BE2C (cell line): ENCODE data around the gene NOP9.

Experiments
- DNase-seq: peaks from one replicate; pipeline ENCODE4 v3.0.0-alpha.2; 2020
- H3K27me3 ChIP-seq: fragments of 250-450 bp; sonication (Bioruptor Pico); 2 replicates; pipeline ENCODE4 v1.5.1; 2020; ENCODE audit warnings: mild to moderate bottlenecking
- H3K36me3 ChIP-seq: fragments of 250-450 bp; sonication (Bioruptor Pico); 2 replicates; pipeline ENCODE4 v1.5.1; 2020; ENCODE audit warnings: mild to moderate bottlenecking
- H3K4me1 ChIP-seq: fragments of 250-450 bp; sonication (Bioruptor Pico); 2 replicates; pipeline ENCODE4 v1.5.1; 2020
- H3K4me3 ChIP-seq: 2 replicates; pipeline ENCODE4 v1.5.1; 2011; ENCODE audit warnings: low read depth, low read length
- H3K9me3 ChIP-seq: fragments of 250-450 bp; sonication (Bioruptor Pico); 2 replicates; pipeline ENCODE4 v1.5.1; 2020
- CTCF ChIP-seq: IDR thresholded peaks from 2 replicates; pipeline ENCODE4 v1.5.1; 2012; ENCODE audit warnings: mild to moderate bottlenecking, low read depth, low read length

NOP9 gene

GRCh38 chr14:24337144-24337823 is 37.6 kb downstream of the NOP9 start:
- Histone ChIP-seq H3K9me3 (no peaks in the 10 kb centered on the region), H3K27me3 (peaks cover 68% of the 10 kb centered on the region), H3K4me1 (no peaks in the 10 kb centered on the region), H3K36me3 (no peaks in the 10 kb centered on the region), H3K4me3 (no peak overlapping the region)
- TF ChIP-seq CTCF, result no peak
- DNase-seq, result no peak

DNA sequence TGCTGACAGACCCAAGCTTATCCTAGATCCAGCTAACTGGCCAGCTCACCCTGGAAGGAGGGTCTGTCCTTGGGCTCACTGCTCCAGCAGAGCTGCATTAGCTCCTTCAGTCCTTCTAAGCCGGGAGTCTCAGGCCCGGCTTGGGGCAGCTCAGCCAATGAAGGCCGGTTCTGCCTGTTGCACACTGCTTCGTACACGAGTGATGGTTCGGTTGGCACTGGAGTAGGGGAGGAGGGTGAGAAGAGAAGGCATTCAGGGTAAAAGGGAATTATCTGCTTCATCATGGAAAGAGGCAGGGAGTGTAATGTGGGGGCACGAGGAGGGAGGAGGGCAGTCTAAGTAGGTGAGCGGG is 38.1 kb downstream of the NOP9 start:
- no peak overlapping the region for H3K4me3 ChIP-seq
- no peaks in the 10 kb centered on the region for H3K4me1 ChIP-seq
- H3K27me3 ChIP-seq, result peaks cover 67% of the 10 kb centered on the region
- H3K36me3 ChIP-seq, result no peaks in the 10 kb centered on the region
- no peak for TF ChIP-seq CTCF
- DNase-seq, result no peak
- H3K9me3 ChIP-seq, result no peaks in the 10 kb centered on the region

DNA sequence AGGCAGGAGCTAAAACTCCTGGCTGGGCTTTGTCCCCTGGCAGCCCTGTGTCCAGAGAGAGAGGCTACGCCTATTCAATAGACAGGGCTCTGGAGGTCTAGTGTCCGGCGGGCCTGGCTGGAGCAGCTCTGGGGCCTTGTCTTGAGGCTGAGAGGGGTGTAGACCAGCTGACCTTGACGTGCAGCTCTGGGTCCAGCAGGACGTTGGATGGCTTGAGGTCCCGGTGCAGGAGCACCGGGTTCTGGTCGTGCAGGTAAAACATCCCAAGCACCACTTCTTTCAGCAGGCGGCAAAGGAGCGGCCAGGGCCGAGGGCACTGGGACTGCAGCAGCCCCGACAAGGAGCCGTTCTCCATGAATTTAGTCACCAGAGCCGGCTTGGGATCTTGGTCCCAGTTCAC is 39.2 kb downstream of the NOP9 start:
- DNase-seq, result no peak
- TF ChIP-seq CTCF, result no peak
- Histone ChIP-seq H3K36me3 (no peaks in the 10 kb centered on the region), H3K4me1 (no peaks in the 10 kb centered on the region), H3K27me3 (peaks cover 66% of the 10 kb centered on the region), H3K9me3 (no peaks in the 10 kb centered on the region), H3K4me3 (no peak overlapping the region)

DNA sequence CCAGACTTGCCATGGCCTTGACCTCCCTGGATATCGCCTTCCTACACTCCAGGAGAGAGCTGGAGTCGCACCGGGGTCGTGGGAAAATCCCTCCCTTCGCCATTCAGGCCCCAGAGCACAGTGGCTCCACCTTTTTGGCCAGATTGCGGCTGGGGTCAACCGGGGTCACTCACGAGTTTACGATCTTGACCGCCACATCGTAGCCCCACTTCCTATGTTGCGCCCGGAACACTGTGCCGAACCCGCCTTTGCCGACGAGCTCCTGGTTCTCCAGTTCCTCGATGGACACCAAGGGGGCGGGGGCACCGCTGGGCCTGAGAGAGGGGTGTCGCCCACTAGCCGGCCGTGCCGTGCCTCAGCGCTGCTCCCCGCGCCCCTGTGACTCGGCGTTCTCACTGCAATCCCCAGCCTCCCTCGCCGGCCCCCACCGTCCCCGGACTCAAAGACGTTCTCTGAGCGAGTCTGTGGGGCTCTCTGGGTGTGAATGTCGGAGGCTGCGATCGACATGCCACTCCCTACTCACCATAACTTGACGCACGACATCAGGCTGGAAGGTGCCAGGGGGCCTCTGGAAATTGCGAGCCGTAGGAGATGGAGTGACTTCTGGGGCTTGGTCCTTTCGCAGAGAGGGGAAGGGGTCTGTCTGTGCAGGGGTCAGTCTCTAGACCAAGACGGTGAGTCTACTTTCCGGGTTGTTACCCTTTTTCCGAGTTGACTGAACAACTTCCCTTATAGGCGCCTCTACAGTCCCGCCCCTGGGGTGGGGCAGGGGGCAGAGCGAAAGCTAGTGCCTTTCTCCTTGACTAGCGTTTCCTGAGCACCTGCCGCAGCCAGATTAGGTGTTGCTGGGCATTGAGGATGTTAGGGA is 39.9 kb downstream of the NOP9 start, which contains the start of gene RIPK3:
Gene RIPK3, minus strand, starts transcription at position 708 of the 868 bp plus-strand sequence. Its CDS starts 165 bp downstream, at position 543.
- TF ChIP-seq CTCF, result no peak
- H3K4me3 ChIP-seq, result no peak within 1 kb of the TSS
- no peaks in the 10 kb centered on the region for H3K36me3 ChIP-seq
- H3K4me1 ChIP-seq, result no peaks in the 10 kb centered on the region
- H3K9me3 ChIP-seq, result no peaks in the 10 kb centered on the region
- peaks cover 63% of the 10 kb centered on the region for H3K27me3 ChIP-seq
- DNase-seq, result no peak

DNA sequence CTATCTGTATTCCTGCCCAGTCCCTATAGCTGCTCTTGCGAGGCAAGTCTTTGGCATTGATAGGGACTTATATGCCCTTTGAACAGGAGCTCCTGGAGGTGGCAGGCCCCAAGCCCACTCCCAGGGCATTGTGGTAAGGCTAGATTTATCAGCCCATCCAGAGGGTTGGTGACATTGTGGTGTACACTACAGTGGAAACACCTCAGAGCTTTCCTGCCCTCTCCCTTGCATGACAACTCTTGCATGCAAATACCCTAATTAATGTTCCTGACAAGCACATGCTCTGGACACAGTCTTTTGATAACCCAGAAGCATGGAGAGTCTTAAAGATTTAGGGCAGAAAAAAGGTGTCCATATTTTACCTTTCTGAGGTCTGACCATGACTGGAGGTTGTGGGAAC is 41.0 kb downstream of the NOP9 start:
- Histone ChIP-seq H3K36me3 (no peaks in the 10 kb centered on the region), H3K27me3 (peaks cover 62% of the 10 kb centered on the region), H3K4me1 (no peaks in the 10 kb centered on the region), H3K4me3 (no peak overlapping the region), H3K9me3 (no peaks in the 10 kb centered on the region)
- no peak for DNase-seq
- no peak for TF ChIP-seq CTCF

GRCh38 chr14:24342889-24343288 is 43.2 kb downstream of the NOP9 start:
- Histone ChIP-seq H3K9me3 (no peaks in the 10 kb centered on the region), H3K36me3 (no peaks in the 10 kb centered on the region), H3K27me3 (peaks cover 57% of the 10 kb centered on the region), H3K4me1 (no peaks in the 10 kb centered on the region), H3K4me3 (no peak overlapping the region)
- no peak for DNase-seq
- TF ChIP-seq CTCF, result no peak
